Mammary microvascular endothelial cell (primary cell): Measurements from ENCODE around the gene HNRNPA1. TPM values are rescaled to one million over a fixed set of nuclear protein-coding genes. Genes with fewer than 3 reads are reported as not detected.

ENCODE experiments used
- total RNA-seq: library from RNA; depleted of rRNA; stranded (reverse); fragments of >200 nt; gene quantifications from 2 replicates; pipeline ENCODE4 v1.2.3, GENCODE V29; 2015

Gene HNRNPA1
- 494 and 584 TPM in 2 replicates for total RNA-seq

DNA sequence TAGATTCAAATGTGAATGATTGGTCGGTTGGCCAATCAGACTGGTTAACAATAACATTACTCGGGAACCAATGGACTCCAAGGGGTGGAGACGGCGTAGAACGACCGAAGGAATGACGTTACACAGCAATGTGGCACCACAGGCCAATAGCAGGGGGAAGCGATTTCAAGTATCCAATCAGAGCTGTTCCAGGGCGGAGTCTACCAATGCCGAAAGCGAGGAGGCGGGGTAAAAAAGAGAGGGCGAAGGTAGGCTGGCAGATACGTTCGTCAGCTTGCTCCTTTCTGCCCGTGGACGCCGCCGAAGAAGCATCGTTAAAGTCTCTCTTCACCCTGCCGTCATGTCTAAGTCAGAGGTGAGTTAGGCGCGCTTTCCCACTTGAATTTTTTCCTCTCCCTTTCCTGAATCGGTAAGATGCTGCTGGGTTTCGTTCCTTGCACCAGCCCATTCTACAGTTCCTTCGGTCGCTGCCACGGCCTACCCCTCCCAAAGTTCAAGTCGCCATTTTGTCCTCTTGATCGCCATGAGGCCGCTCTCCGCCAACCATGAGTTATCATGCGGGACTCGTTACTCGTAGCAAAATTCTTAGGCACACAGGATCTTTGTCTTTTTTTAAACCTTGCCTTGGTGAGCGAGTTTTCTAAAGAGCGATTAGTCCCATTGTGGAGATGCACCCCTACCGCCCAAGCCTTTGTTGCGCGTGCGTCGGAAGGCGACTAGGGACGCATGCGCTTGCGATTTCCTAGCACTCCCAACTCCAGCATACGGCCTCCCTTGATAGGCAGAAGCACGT lies at the start of gene HNRNPA1:
Gene HNRNPA1, plus strand, starts transcription at position 259 of the 793 bp plus-strand sequence. Its CDS starts 82 bp downstream, at position 341.

DNA sequence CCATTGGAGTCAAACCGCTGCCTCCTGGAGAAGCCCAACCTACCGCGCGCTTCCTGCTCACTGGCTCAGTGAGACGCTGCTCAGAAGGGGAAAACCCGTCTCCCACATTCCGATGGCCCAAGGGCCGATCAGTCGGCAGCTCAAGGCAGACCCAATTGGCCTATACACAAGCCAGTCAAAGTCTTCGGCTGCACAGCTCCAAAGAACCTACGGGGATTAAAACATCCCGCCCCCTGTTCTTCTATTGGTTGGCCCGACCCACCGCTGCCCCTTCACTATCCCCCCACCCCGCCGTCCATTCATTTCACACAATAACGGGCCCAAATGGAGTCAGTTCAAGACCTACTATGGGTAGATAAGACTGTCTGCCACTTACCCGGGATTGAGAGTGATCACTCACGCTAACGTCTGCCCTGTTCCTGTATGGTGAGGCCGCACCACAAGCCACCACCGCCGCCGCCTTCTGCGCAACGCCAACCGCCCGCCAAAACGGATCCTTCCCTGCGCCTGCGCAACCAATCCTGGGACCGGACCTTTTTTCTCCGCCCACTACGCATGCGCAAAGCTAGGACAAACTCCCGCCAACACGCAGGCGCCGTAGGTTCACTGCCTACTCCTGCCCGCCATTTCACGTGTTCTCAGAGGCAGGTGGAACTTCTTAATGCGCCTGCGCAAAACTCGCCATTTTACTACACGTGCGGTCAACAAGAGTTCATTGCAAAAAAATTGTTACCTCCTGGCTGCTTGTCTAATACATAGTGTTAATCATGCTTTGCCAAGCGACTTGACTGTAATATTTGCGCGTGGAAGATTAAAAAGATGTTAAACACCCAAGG lies 676 bp upstream of the HNRNPA1 start, which contains the start of gene CBX5:
Gene CBX5, minus strand, starts transcription at position 491 of the 836 bp plus-strand sequence. CDS start 22,472 bp downstream, outside the sequence.

DNA sequence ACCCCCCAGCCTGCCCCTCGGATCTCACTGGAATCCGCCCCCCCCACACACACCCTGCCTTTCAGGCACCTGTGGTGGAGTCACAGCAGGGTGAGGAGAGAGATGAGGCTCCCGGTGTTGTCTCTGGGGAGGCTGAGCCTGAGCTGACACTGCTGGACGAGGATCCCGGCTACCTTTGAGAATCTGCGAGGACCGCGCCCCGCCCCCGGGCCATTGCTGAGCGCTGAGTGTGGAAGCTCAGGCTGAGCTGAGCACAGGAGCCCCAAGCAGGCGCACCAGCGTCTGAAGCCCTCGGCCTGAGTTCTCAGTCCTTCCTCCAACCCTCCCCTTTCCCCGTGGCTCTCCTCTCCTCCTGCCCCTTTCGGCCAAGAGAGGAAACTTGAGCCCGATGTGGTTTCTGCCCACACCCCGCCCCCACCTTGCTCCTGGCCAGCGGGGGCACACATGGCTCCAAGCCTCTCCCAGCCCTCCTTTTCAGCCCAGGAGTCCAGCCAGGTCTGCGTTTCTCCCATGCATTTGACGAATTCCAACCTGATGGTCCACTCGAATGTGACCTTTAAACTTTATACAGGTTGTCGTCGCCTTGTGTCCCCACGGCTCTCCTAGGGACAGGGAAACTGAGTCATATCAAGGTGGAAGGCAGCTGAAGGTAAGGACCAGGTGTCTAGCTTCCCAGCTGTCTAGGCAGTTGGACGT lies 20.4 kb downstream of the HNRNPA1 start, which contains the start of gene NFE2:
Gene NFE2, minus strand, starts transcription at position 284 of the 696 bp plus-strand sequence. CDS start 5,767 bp downstream, outside the sequence.

DNA sequence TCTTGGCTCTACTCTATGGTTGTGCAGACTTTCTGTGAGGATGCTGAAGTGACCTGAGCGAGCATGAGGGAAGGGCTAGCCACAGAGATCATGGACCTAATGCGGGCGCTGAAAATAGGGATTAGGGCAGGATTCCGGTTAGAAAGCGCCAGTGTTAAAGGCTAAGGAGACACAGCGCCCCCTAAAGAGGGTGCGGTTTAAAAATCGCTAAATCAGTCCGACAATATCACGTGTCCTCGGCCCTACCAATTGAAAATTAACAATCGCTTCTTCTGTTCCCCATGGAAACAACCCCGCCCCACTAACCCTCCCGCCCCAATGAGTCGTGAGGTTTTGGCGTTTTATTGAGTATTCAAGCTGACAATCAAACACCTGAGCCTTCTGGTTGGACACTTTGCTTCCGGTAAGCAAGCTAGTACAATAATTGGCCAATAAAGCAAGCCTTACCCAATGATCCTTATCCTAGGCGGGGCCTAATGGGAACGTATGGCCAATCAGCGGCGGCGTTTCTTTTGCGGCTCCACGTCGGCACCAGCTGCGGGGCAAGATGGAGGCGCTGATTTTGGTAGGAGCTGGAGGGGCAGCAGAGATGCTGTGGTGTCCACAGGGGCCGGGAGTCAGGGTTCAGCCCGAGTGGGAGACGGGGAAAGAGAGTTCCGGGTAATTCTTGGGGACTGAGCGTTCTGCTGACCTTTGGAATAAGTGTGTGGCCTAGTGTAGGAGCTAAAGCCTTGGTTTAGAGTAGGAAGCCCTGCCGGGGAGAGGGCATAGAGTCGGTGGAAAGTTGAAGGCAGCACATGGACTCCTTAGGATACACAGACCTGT lies 44.3 kb downstream of the HNRNPA1 start, which contains the start of gene COPZ1:
Gene COPZ1, plus strand, starts transcription at position 515 of the 825 bp plus-strand sequence. Its CDS starts 33 bp downstream, at position 548.

Other genes with a start within 250 kb of the HNRNPA1 start
- gene HOXC5, start 247.7 kb upstream of the HNRNPA1 start, total RNA-seq, result not detected in 2 replicates
- gene HOXC4, start 226.9 kb upstream of the HNRNPA1 start, total RNA-seq, result not detected in 2 replicates
- gene SMUG1, start 91.7 kb upstream of the HNRNPA1 start, total RNA-seq, result 28.0 and 42.6 TPM in 2 replicates
- gene CBX5, start 604 bp upstream of the HNRNPA1 start, total RNA-seq, result 38.4 and 40.4 TPM in 2 replicates
- gene NFE2, start 20.3 kb downstream of the HNRNPA1 start, total RNA-seq, result not detected in 2 replicates
- gene COPZ1, start 44.4 kb downstream of the HNRNPA1 start, total RNA-seq, result 138 and 171 TPM in 2 replicates
- not detected in 2 replicates for gene GPR84, start 83.8 kb downstream of the HNRNPA1 start, total RNA-seq
- 1.00 and 3.1 TPM in 2 replicates for gene ZNF385A, start 104.0 kb downstream of the HNRNPA1 start, total RNA-seq
- 679 and 715 TPM in 2 replicates for gene ITGA5, start 138.5 kb downstream of the HNRNPA1 start, total RNA-seq
- gene GTSF1, start 192.9 kb downstream of the HNRNPA1 start, total RNA-seq, result not detected in 2 replicates
- gene NCKAP1L, start 217.0 kb downstream of the HNRNPA1 start, total RNA-seq, result not detected in 2 replicates